Activated T-helper 2 cell treated with anti-CD3 and anti-CD28 coated beads, Interferon-gamma antibody, Interleukin-2, Interleukin-4, amounts not matched to agents 10 μg/mL and 5 μg/mL and 100 μg/mL, durations not matched to agents 14 hours and 24 hours and 36 hours (primary cell): Measurements from ENCODE around the gene RMC1. TPM values are rescaled to one million over a fixed set of nuclear protein-coding genes. Genes with fewer than 3 reads are reported as not detected.

Source experiments
- DNase-seq: peaks from one replicate; pipeline ENCODE4 v3.0.0; 2021; ENCODE audit warnings: low spot score
- H3K27ac Mint-ChIP-seq: one replicate; pipeline ENCODE4 v1.8.0; 2021; ENCODE audit warnings: mixed read lengths
- H3K27me3 Mint-ChIP-seq: one replicate; pipeline ENCODE4 v1.8.0; 2021; ENCODE audit warnings: low read depth, mixed read lengths
- H3K36me3 Mint-ChIP-seq: one replicate; pipeline ENCODE4 v1.8.0; 2021; ENCODE audit warnings: low read depth, mixed read lengths
- H3K4me1 Mint-ChIP-seq: one replicate; pipeline ENCODE4 v1.8.0; 2021; ENCODE audit warnings: low read depth, mixed read lengths
- H3K4me3 Mint-ChIP-seq: one replicate; pipeline ENCODE4 v1.8.0; 2021; ENCODE audit warnings: low read depth, mild to moderate bottlenecking, moderate library complexity, mixed read lengths
- H3K9me3 Mint-ChIP-seq: one replicate; pipeline ENCODE4 v1.8.0; 2021; ENCODE audit warnings: mixed read lengths
- intact Hi-C: fragments of 100-400 bp; cut with micrococcal nuclease; formaldehyde crosslinking; loops from one replicate; pipeline ENCODE4 v1.15.1; 2023
- total RNA-seq: library from RNA; stranded (reverse); gene quantifications from 2 replicates; pipeline ENCODE4 v1.2.3, GENCODE V29; 2022

The RMC1 gene
- total RNA-seq, 1 donor from 2014 or later = 50.5 TPM

DNA sequence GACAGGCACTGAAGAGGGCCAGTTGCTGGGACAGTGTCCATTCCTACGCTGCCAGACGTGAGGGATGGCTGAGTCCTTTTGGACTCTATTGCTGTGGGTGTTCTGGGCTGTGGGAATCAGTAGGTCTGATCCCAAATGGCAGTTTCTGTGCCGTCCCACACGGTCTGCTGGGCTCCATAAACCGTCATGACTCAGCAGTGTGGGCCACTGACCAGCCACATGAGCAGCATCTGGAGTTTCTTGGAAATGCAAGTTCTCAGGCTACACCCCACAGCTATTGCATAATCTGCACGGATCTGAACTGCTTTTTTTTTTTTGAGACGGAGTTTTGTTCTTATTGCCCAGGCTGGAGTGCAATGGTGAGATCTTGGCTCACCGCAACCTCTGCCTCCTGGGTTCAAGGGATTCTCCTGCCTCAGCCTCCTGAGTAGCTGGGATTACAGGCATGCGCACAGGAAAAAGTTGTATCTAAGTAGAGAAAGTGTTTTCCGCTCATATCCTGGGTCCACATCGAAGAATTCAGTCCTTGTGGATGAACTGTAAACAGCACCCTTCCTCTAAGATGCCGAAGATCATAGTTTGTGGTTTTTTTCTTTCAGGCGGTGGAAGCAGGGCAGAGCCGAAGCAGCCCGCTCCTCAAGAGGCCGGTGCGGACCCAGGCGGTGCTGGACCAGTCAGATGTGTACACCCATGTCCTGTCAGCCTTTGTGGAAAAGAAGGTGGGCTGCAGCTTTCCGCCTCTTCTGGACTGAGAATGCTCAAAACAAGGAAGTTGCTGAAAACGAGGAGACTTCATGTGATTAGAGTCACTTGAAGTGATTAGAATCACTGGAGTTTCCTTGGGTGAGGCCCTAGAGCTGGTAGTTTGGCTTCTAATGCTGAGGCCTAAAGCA is 25.5 kb downstream of the RMC1 start:
- Mint-ChIP-seq H3K27me3 (no peaks in the 10 kb centered on the region), H3K4me3 (no peak overlapping the region), H3K4me1 (peaks cover 9% of the 10 kb centered on the region), H3K9me3 (no peaks in the 10 kb centered on the region), H3K36me3 (peaks cover 83% of the 10 kb centered on the region), H3K27ac (no peak overlapping the region)
- intact Hi-C loops = loop anchor here (1.0 kb wide), 1 partner anchor 12 kb away; no protein-coding TSS in a partner anchor
- DNase-seq = no peak

DNA sequence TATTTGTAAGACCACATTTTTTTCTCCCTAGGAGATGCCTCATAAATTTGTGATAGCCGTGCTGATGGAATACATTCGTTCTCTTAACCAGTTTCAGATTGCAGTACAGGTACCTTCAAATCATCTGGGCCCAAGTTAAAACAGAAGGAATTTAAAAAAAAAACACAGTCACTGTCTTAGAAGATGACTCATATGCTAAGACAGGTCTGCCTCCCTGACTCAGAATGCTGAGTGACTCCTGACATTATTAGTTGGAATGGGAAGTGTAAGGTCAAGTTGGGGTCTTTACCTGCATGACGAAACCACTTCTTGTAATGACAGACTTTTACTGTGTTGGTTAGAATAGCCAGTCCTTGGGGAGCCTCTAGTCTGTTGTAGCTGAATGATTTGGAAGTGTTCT is 26.3 kb downstream of the RMC1 start:
- H3K4me1 Mint-ChIP-seq = peaks cover 8% of the 10 kb centered on the region
- DNase-seq = no peak
- H3K4me3 Mint-ChIP-seq = no peak overlapping the region
- intact Hi-C loops = loop anchor here (1.0 kb wide), 1 partner anchor 12 kb away; no protein-coding TSS in a partner anchor
- H3K36me3 Mint-ChIP-seq = peaks cover 83% of the 10 kb centered on the region
- no peak overlapping the region for H3K27ac Mint-ChIP-seq
- H3K27me3 Mint-ChIP-seq = no peaks in the 10 kb centered on the region
- no peaks in the 10 kb centered on the region for H3K9me3 Mint-ChIP-seq

DNA sequence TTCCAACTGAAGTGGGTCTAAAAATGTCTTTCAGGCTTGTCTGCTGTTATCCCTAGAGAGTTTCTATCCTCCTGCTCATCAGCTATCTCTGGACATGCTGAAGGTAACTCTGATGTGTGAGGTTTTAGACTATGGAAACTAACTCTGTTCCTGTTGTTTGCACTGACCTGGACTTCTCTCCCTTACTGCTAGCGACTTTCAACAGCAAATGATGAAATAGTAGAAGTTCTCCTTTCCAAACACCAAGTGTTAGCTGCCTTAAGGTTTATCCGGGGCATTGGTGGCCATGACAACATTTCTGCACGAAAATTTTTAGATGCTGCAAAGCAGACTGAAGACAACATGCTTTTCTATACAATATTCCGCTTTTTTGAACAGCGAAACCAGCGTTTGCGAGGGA is 26.9 kb downstream of the RMC1 start:
- Mint-ChIP-seq H3K4me3 (no peak overlapping the region), H3K9me3 (no peaks in the 10 kb centered on the region), H3K27me3 (no peaks in the 10 kb centered on the region), H3K27ac (no peak overlapping the region), H3K36me3 (peaks cover 87% of the 10 kb centered on the region), H3K4me1 (peaks cover 8% of the 10 kb centered on the region)
- no peak for DNase-seq
- intact Hi-C loops = no loop called here

DNA sequence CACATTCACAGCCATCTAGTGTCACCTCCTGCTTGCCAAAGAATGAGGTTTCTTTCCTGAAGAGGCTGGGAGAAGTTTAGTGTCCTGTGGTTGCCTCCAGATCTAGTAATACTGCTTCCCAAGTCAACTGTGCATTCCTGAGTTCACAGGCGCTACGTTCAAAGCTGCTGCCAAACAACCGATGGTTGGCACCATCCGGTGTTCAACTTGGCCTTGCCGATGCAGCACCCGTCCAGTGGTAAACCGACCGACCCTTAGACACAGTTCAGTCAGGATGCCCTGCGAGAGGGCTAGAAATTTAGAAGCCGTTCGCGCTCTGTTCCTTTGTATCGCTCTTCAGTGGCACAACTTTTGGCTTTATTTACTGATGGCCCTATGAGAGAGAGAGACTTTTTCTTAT is 28.6 kb downstream of the RMC1 start:
- Mint-ChIP-seq H3K4me1 (peaks cover 8% of the 10 kb centered on the region), H3K36me3 (peaks cover 91% of the 10 kb centered on the region), H3K27me3 (no peaks in the 10 kb centered on the region), H3K9me3 (no peaks in the 10 kb centered on the region), H3K4me3 (no peak overlapping the region), H3K27ac (no peak overlapping the region)
- no peak for DNase-seq
- intact Hi-C loops = no loop called here

DNA sequence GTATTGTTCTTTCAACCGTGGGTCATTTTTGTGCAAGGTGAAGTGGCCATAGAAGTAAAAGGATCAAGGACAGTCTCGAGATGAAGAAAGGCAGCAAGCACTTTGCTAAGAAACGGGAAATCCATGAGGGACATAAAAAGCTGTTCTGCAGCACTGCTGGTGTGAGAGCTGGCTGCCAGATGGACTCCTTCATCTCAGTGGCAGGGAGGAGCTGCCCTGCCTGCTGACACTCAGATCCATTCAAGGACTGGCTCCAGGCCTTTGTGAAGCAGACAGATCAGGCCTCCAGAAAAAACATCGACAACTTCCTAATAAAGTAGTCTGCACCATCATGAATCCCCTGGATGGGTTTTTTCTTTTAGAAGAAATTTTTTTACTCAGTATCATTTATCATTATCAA is 29.5 kb downstream of the RMC1 start:
- H3K4me1 Mint-ChIP-seq = peaks cover 8% of the 10 kb centered on the region
- intact Hi-C loops = no loop called here
- peaks cover 92% of the 10 kb centered on the region for H3K36me3 Mint-ChIP-seq
- H3K4me3 Mint-ChIP-seq = no peak overlapping the region
- no peaks in the 10 kb centered on the region for H3K27me3 Mint-ChIP-seq
- DNase-seq = no peak
- H3K9me3 Mint-ChIP-seq = no peaks in the 10 kb centered on the region
- H3K27ac Mint-ChIP-seq = no peak overlapping the region

DNA sequence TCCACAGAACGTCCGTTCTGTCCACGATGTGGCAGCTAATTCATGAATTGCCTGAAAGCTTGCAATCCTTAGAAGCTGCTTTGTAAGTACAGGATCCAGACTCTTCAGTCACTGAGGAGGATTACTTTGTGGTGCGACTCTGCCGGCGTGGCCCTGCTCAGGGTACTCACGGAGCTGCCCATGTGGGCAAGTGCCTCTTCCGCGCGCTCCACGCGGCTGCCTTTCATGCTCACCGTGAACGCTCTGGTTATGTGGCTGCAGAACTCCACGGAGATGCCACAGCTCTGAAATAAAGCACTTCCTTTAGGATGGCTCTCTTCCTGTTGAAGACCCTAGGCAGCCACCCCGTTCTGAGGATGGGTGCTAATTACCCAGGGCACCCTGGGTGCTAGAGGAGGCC is 31.0 kb downstream of the RMC1 start:
- Mint-ChIP-seq H3K36me3 (peaks cover 93% of the 10 kb centered on the region), H3K27me3 (no peaks in the 10 kb centered on the region), H3K9me3 (no peaks in the 10 kb centered on the region), H3K4me1 (peaks cover 10% of the 10 kb centered on the region), H3K4me3 (no peak overlapping the region), H3K27ac (no peak overlapping the region)
- DNase-seq = no peak
- intact Hi-C loops = no loop called here

DNA sequence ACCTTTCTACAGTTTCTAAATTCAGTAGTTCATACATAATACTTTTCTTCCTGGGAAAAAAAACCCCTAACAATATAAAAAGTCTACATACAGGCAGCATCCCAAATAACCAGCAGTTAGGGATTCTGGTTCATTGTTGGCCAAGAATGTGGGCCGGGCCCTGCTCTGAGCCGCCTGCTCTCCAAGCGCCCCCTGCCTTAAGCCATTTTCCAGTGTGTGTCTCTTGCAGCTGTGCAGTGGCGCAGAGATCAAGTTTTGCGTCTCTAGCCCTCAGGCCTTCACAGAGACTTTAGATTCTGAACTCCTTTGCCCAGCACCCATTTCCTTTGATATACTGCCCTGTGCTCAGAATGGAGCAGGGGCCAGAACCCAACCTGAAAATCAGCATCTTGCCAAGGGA is 32.9 kb downstream of the RMC1 start:
- H3K4me3 Mint-ChIP-seq = no peak overlapping the region
- peaks cover 24% of the 10 kb centered on the region for H3K4me1 Mint-ChIP-seq
- intact Hi-C loops = no loop called here
- no peak for DNase-seq
- H3K9me3 Mint-ChIP-seq = no peaks in the 10 kb centered on the region
- H3K27me3 Mint-ChIP-seq = no peaks in the 10 kb centered on the region
- peaks cover 91% of the 10 kb centered on the region for H3K36me3 Mint-ChIP-seq
- no peak overlapping the region for H3K27ac Mint-ChIP-seq

DNA sequence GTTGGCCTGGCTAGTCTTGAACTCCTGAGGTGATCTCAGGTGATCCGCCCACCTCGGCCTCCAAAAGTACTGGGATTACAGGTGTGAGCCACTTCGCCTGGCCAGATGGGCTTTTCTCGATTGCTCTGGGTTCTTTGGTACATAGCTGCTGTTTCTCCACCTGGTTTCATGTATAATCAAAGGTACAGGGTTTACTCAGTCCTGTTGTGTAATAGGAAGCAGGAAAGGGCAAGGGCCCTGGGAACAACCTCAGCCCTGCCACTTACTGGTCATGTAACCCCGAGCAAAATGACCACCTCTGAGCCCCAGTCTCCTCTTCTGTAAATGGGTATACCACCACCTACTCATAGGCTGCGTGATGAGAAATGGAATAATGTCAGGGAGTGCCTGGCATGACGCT is 34.0 kb downstream of the RMC1 start:
- H3K9me3 Mint-ChIP-seq = no peaks in the 10 kb centered on the region
- H3K36me3 Mint-ChIP-seq = peaks cover 90% of the 10 kb centered on the region
- H3K27ac Mint-ChIP-seq = no peak overlapping the region
- H3K4me3 Mint-ChIP-seq = no peak overlapping the region
- H3K4me1 Mint-ChIP-seq = peaks cover 32% of the 10 kb centered on the region
- no peak for DNase-seq
- no peaks in the 10 kb centered on the region for H3K27me3 Mint-ChIP-seq
- intact Hi-C loops = no loop called here

DNA sequence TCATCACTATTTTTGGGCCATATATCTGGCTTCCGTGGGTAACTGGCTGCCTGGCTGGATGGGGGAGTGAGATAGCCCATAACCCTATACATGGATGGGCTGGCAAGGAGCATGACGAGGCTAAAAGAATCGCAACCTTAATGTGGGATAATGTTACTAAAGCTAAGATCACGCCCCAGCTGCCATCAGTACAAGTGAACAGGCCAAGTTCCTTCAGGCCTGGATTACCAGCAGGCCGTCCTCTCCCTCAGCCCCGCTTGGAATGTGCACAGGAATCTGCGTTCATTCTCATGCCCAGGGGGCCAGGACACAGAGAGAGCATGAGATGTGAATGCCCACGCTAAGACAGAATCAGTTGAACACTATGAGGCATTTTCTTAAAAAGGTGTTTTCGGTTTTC is 34.7 kb downstream of the RMC1 start:
- H3K9me3 Mint-ChIP-seq = no peaks in the 10 kb centered on the region
- DNase-seq = no peak
- no peaks in the 10 kb centered on the region for H3K27me3 Mint-ChIP-seq
- H3K36me3 Mint-ChIP-seq = peaks cover 90% of the 10 kb centered on the region
- intact Hi-C loops = no loop called here
- H3K4me1 Mint-ChIP-seq = peaks cover 35% of the 10 kb centered on the region
- no peak overlapping the region for H3K4me3 Mint-ChIP-seq
- H3K27ac Mint-ChIP-seq = no peak overlapping the region

DNA sequence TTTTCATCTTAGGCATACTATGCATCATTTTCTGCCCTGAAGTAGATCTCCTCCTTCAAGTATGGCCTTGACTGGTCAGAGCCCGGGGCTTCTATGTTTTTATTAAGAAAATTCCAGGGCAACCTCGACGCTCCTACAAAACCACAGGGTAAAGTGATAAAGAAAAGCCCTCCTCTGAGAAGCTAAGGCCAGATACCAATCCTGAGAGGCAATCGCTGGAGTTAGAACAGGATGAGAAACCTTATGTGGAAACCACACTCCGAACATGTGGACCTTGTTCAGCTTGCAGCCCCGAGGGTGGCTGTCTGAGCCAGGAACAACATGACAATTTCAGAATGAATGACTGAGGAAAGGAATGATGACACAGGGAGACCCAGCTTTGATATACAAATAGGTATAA is 35.6 kb downstream of the RMC1 start:
- Mint-ChIP-seq H3K4me1 (peaks cover 35% of the 10 kb centered on the region), H3K27me3 (no peaks in the 10 kb centered on the region), H3K36me3 (peaks cover 90% of the 10 kb centered on the region), H3K27ac (no peak overlapping the region), H3K9me3 (no peaks in the 10 kb centered on the region), H3K4me3 (no peak overlapping the region)
- intact Hi-C loops = no loop called here
- DNase-seq = no peak

DNA sequence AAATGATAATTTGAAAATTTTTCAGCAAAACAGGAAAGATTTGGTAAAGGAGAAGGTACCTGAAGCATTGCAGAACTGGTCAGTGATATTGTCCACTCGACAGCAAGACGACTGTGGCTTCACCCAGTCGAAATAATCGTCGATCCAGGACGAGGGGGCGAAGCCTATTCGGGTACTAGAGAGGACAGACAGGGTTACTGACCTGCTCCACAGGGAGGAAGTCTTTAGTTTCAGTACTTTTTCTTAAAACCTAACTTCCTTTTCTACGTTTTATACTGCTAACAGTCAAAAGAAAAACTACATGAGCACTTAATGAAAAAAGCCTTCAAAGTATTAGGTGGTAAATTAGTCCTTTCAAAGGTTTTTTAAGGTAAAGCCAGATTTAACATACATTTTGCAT is 36.0 kb downstream of the RMC1 start:
- intact Hi-C loops = no loop called here
- H3K4me1 Mint-ChIP-seq = peaks cover 35% of the 10 kb centered on the region

DNA sequence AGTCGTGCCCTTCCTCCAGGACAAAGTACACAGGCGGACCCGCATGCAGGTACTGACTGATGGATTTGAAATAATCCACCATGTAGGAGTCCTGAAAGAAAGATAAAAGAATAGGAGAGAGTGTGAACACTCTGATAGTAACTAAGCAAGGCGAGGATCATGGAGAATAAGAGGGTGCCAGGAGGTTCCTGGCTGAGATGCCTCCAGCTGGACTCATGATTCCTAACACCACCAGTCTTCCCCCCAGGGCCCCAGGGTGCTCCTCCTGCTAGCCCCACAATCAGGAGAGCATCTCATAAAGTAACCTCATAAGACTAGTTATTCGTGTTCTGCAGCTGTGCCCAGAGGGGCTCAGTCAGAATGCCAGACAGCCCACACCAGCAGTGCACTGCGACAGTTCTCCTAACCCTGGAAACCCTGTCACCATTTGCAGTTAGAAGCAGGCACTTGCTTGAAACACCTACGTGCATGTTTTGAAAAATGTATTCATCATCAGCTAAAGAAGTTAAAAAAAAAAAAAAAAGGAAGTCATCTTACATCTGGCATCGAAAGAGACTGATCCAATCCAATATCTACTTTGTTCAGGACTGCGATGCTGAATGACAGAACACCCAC is 36.7 kb downstream of the RMC1 start:
- no peaks in the 10 kb centered on the region for H3K9me3 Mint-ChIP-seq
- peak overlapping the region; percentile 12 for H3K27ac Mint-ChIP-seq
- intact Hi-C loops = loop anchor here (2.0 kb wide), 1 partner anchor 47 kb away; the partner anchor contains the start of gene NPC1
- H3K4me1 Mint-ChIP-seq = peaks cover 35% of the 10 kb centered on the region
- no peak for DNase-seq
- H3K36me3 Mint-ChIP-seq = peaks cover 90% of the 10 kb centered on the region
- peak overlapping the region; percentile 46 for H3K4me3 Mint-ChIP-seq
- no peaks in the 10 kb centered on the region for H3K27me3 Mint-ChIP-seq

More for the DNA sequence above, 36.0 kb downstream of the RMC1 start:
- Mint-ChIP-seq H3K36me3 (peaks cover 90% of the 10 kb centered on the region), H3K9me3 (no peaks in the 10 kb centered on the region), H3K4me3 (no peak overlapping the region), H3K27ac (no peak overlapping the region), H3K27me3 (no peaks in the 10 kb centered on the region)
- no peak for DNase-seq

DNA sequence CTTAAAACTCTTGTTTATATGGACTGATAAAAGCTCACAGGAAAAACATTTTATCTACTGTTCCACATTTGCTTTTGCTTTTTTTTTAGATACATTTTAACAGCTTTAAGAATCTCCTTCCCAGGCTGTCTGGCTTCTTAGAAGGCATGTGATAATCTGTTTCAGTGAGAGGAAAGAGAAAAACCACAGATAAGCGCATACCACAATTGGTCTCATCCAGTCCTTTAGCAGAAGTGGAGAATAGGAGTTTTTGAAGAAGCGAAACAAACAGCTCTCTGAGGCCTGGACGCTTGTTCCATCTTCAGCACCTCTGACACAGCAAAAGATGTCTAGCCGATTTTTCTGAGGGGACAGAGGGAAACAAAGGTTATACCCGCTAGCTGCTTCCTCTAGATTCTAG is 37.6 kb downstream of the RMC1 start:
- Mint-ChIP-seq H3K4me3 (no peak overlapping the region), H3K27me3 (no peaks in the 10 kb centered on the region), H3K27ac (peak overlapping the region; percentile 44), H3K9me3 (no peaks in the 10 kb centered on the region), H3K4me1 (peaks cover 35% of the 10 kb centered on the region), H3K36me3 (peaks cover 88% of the 10 kb centered on the region)
- DNase-seq = peak; percentile 26
- intact Hi-C loops = loop anchor here (1.0 to 2.0 kb wide), 2 partner anchors 12 to 46 kb away; partner anchors contain the start of gene NPC1
